ENCODE data around the gene STYX.
"Not testable (repeated sequence)": the region's sequence is repeated elsewhere in the genome, so short reads cannot be mapped to it uniquely, and the experiment has no call there.

DNA sequence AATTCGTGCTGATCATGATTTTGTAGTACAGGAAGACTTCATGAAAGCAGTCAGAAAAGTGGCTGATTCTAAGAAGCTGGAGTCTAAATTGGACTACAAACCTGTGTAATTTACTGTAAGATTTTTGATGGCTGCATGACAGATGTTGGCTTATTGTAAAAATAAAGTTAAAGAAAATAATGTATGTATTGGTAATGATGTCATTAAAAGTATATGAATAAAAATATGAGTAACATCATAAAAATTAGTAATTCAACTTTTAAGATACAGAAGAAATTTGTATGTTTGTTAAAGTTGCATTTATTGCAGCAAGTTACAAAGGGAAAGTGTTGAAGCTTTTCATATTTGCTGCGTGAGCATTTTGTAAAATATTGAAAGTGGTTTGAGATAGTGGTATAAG lies 2.5 kb upstream of the STYX start:
- TF ChIP-seq POLR2A (IDR thresholded peaks at IDR 0.05; ENCODE audit: low read length); GATA1 (IDR thresholded peaks at IDR 0.05; ENCODE audit: low read depth, low read length): not testable (repeated sequence)
